Hypothalamus (tissue), 51 donors: Measurements from ENCODE around the gene ZKSCAN2.

Experiments used
- DNase-seq, 51 donors: peaks; one replicate each; lab custom pipeline; 2025; lab: John Stamatoyannopoulos, UW

The ZKSCAN2 gene

GRCh38 chr16:25257470-25257955, at the start of gene ZKSCAN2:
TSS of gene ZKSCAN2 (minus strand) at chr16:25257845. CDS start at chr16:25257127, 718 bp downstream.
- DNase-seq = peak; percentile 43 to 92 (median 81)

- no peak for DNase-seq
These were observed 42.3 kb upstream of the ZKSCAN2 start for GRCh38 chr16:25299792-25300590.

- DNase-seq = no peak
These were observed 40.7 kb upstream of the ZKSCAN2 start for GRCh38 chr16:25298165-25298872.

- no peak for DNase-seq
These were observed 39.6 kb upstream of the ZKSCAN2 start for GRCh38 chr16:25297151-25297787.

- DNase-seq = no peak
These were observed 33.9 kb upstream of the ZKSCAN2 start for GRCh38 chr16:25291580-25291979.

- DNase-seq = no peak
These were observed 31.8 kb upstream of the ZKSCAN2 start for GRCh38 chr16:25289466-25289865.

GRCh38 chr16:25279491-25279890, 21.8 kb upstream of the ZKSCAN2 start:
- no peak for DNase-seq

- DNase-seq = no peak
These were observed 13.8 kb upstream of the ZKSCAN2 start for GRCh38 chr16:25271421-25271820.

GRCh38 chr16:25270577-25270976, 12.9 kb upstream of the ZKSCAN2 start:
- no peak for DNase-seq

GRCh38 chr16:25269879-25270278, 12.2 kb upstream of the ZKSCAN2 start:
- DNase-seq = no peak

GRCh38 chr16:25265968-25266367, 8.3 kb upstream of the ZKSCAN2 start:
- DNase-seq = no peak

GRCh38 chr16:25264597-25264996, 7.0 kb upstream of the ZKSCAN2 start:
- DNase-seq = no peak

- no peak for DNase-seq
These were observed 2.8 kb upstream of the ZKSCAN2 start for GRCh38 chr16:25260416-25260815.

GRCh38 chr16:25258861-25259179, 1.2 kb upstream of the ZKSCAN2 start:
- no peak for DNase-seq

GRCh38 chr16:25257956-25258860, 563 bp upstream of the ZKSCAN2 start:
- DNase-seq = peak in 45 of 51 donors; percentile 23 to 91 (median 77)

- DNase-seq = peak in 10 of 51 donors; percentile 8 to 45 (median 30)
These were observed 763 bp downstream of the ZKSCAN2 start for GRCh38 chr16:25256695-25257469.

- no peak for DNase-seq
These were observed 4.3 kb downstream of the ZKSCAN2 start for GRCh38 chr16:25253322-25253721.

- DNase-seq = no peak
These were observed 7.2 kb downstream of the ZKSCAN2 start for GRCh38 chr16:25250467-25250866.

GRCh38 chr16:25235991-25236390, 21.7 kb downstream of the ZKSCAN2 start:
- no peak for DNase-seq

GRCh38 chr16:25228372-25228771, 29.3 kb downstream of the ZKSCAN2 start:
- no peak for DNase-seq
